Suppressor macrophage treated with lipopolysaccharide for 4 hours (primary cell): ENCODE results near the gene CEP85.

Source experiments
- DNase-seq: peaks from one replicate; pipeline ENCODE4 v3.0.0-alpha.2; 2020

Gene CEP85

DNA sequence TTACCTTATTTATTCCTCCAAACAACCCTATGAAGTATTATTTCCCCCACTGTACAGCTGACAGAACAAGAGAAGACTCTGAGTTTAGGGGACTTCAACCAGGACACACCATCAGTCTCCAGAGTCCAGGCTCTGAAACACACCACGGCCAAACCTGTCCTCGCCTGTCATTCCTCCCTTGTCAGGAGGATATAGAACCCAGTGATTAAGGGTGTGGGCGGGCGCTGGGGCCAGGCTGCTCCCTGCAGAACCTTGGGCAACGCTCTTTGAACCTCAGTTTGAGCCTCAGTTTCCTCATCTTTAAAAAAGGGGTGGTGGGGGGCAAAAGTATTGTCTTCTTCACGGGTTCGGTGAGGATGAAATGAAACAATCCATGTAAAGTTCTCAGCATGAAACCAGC, 9.4 kb upstream of the CEP85 start:
- no peak for DNase-seq

- DNase-seq, result peak; percentile 34
Measured at GRCh38 chr1:26225033-26225831, 8.8 kb upstream of the CEP85 start.

GRCh38 chr1:26230682-26231081, 3.3 kb upstream of the CEP85 start:
- peak; percentile 44 for DNase-seq

DNA sequence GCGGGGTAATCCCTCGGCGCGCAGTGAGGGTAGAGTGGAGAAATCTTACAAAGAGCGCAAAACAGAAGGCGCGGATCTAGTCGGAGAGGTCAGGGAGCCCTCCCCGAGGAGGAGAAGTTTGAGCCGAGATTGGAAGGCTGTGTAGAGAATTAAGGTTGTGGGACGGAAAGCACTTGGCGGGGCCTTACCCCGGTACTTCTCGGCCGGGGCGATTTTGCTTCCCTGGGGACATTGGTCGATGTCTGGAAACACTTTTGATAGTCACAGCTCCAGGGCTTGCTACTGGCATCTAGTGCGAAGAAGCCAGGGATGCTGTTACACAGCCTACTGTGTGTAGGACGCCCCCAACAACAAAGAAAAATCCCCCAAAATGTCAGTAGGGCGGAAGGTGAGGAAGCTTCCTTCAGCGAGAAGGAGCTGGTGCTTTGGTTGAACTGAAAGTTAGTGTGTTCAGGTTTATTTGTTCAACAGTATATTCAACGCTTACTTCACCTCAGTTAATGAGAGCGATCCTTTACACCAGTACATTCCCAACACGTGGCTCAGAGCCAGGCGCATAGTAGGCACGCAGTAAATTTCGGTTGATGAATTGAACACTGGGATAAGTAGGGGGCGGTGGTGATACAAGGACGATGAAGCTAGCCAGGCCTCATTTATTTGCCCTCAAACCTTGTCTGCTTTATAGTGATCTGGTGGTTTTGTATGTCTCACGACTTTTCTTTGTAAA, 807 bp downstream of the CEP85 start:
- peak; percentile 10 for DNase-seq

DNA sequence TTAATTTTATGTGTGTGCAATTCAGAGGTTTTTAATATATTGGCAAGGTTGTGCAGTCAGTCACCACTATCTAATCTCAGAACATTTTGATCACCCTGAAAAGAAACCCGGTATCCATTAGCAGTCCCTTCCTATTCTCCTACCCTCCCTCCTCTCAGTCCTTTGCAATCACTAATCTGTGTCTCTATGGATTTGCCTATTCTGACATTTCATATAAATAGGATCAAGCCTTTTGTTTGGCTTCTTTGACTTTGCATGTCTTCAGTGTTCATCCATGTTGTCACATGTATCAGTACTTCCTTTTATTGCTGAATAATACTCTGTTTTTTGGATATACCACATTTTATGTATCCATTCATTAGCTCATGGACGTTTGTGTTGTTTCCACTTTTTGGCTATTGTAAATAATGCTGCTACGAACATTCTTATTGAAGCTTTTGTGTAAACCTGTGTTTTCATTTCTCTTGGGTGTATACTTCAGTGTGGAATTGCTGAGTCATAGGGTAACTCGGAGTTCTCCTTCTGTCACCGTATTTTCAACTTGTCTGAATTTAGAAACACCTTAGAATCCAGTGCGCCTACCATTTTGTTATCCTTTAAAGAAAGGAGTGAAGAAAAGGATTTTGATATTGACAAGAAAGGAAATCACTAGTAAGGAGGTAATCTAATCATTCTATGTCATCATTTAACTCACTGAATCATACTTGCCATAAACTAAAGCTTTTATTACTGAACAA, 3.4 kb downstream of the CEP85 start:
- DNase-seq, result peak; percentile 12

GRCh38 chr1:26239936-26240335, 5.9 kb downstream of the CEP85 start:
- no peak for DNase-seq

DNA sequence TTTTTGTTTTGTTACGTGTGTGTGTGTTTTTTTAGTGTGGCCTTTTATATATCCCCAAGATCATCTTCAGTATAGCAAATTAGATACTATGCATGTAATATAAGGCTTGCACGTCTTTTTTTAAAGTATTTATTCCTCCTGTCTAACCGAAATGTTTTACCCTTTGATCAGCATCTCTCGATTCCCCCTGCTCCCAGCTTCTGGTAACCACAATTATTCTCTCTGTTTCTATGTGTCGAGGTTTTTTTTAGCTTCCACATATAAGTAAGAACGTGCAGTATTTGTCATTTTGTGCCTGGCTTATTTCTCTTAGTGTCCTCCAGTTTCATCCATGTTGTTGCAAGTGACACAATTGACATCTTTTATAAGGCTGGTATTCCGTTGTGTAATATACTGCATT, 18.7 kb downstream of the CEP85 start:
- DNase-seq, result no peak

GRCh38 chr1:26254404-26254803, 20.4 kb downstream of the CEP85 start:
- DNase-seq, result no peak

GRCh38 chr1:26257222-26257621, 23.2 kb downstream of the CEP85 start:
- no peak for DNase-seq

GRCh38 chr1:26259005-26259404, 25.0 kb downstream of the CEP85 start:
- peak; percentile 39 for DNase-seq

DNA sequence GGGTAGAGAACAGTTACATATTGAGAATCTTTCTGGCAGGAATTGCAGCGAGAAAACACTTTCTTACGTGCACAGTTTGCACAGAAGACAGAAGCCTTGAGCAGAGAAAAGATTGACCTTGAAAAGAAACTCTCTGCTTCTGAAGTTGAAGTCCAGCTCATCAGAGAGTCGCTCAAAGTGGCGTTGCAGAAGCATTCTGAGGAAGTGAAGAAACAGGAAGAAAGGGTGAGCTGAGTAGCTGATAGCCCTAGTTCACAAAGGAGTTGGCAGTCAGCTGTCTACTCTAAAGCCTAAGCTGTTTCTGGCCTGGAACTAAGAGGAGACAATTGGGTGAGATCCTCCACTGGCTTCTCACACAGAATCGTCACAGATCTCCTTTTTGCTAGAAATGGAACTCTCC, 25.6 kb downstream of the CEP85 start:
- DNase-seq, result peak; percentile 76

DNA sequence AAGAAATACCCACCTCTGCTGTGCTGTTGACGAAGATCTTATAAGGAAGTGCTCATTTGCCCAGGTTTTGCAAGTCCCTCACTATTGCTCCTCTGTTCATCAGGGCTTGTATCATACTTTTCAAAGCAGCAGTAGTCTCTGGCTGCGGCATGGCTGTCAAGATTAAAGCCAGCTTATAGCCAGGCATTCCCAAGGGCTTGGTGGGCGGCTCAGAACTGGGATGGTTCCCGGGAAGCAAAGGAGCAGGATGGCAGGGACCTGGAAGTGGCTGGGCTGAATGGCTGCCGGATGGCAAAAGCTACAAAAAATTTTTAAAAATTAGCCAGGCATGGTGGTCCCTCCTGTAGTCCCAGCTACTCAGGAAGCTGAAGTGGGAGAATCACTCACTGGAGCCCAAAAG, 29.2 kb downstream of the CEP85 start:
- DNase-seq, result no peak

DNA sequence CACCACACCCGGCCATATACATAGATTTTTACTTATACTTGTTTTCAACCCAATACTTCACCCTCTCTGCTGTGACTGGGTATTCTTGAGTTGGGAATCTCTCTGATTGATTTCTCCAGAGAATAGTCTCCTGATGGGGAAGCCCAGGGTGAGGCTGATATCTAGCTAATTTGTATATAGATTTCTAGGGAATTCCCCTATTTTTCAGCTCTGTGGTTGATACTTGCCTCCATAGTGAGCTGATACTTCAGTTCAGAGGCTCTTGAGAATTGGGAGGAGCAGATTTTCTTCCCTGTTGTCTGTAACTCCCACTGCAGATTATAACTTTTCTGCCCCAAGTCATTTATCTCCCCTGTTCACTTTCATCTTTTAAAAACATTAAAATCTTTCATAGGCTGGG, 31.4 kb downstream of the CEP85 start:
- no peak for DNase-seq

GRCh38 chr1:26268290-26269197, 34.5 kb downstream of the CEP85 start:
- no peak for DNase-seq

- no peak for DNase-seq
Measured at GRCh38 chr1:26269198-26269550, 35.2 kb downstream of the CEP85 start.

- DNase-seq, result peak; percentile 75
Measured at GRCh38 chr1:26274801-26275425, 40.9 kb downstream of the CEP85 start.

GRCh38 chr1:26275580-26276431, 41.8 kb downstream of the CEP85 start:
- peak; percentile 97 for DNase-seq

DNA sequence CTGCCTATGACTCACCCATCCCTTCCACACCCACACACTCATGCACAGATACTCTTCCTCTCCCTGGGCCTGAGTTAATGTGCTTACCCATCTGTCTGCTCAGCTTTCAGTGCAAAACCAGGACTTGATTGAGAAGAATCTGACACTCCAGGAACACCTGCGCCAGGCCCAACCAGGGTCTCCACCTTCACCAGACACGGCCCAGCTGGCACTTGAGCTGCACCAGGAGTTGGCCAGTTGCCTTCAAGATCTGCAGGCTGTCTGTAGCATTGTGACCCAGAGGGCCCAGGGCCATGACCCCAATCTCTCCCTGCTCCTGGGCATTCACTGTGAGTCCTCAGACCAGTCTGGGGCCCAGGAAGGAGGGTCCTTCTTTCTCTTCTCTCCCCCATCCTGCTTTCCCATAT, 42.4 kb downstream of the CEP85 start:
- no peak for DNase-seq

DNA sequence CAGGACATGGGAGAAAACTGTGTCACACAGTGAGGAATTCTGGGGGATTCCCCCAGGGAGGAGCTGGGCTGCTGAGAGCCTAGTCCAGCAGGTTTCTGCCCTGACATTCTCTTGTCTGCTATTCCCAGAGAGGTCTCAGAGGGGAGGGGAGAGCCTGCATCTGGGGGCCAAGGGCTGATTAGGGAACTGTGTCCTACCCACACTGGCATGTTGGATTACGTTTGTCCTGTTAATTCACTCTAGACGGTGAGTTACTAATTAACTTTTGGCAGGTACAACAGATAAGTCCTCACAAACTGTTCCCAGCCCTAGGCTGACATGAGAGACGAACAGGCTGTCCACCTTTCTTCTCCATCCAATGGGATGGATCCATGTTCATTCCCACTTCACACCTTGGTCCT, 43.3 kb downstream of the CEP85 start:
- DNase-seq, result no peak

DNA sequence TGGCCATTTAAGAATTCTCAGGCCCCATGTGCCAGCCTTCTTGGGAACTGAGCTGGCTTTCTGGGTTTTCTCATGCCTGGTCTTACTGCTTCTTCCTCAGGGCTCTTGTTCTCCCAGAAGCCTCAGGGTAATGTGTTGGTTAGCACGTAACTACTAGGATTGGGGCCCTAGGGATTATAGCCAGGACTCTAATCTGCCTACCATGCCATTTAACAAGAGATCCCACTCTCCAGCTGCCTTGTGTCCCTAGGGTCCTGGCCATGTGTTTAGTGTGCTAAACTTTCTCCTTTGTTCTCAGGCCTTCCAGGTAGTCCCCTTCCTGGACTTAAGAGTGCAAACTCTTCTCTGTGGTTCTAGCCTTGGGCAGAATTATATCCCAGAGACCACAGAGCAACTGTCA, 43.7 kb downstream of the CEP85 start:
- DNase-seq, result no peak

GRCh38 chr1:26278303-26278702, 44.3 kb downstream of the CEP85 start:
- no peak for DNase-seq
